ENCODE measurements around the gene CENPL.
"Not testable (repeated sequence)": the region's sequence is repeated elsewhere in the genome, so short reads cannot be mapped to it uniquely, and the experiment has no call there.

Gene CENPL

DNA sequence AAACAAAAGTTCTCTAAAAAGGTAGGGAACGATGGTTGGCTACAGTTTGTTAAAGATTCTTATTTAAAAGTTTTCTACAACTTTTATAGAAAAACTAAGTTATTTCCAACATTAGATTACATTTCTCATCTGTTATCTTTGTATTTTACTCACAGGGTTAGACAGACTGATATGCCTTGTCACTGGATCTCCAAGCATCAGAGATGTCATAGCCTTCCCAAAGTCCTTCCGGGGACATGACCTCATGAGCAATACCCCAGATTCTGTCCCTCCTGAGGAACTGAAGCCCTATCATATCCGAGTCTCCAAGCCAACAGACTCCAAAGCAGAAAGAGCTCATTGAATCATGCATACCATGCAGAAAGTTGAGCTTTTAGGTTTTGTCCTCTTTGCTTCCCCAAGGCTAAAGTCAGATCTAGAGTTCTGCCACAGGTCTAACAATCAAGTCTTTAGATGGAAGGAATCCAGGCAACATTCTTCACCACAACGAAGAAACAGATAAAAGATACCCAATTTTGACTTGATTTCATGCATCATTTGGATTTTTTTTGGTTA lies 32.8 kb upstream of the CENPL start:
- no peak for DNase-seq (ENCODE audit: low spot score)

- DNase-seq (ENCODE audit: low spot score): no peak
Measured at GRCh38 chr1:173856903-173857302, 32.2 kb upstream of the CENPL start.

- no peak for DNase-seq (ENCODE audit: low spot score)
Measured at GRCh38 chr1:173856014-173856413, 31.3 kb upstream of the CENPL start.

DNA sequence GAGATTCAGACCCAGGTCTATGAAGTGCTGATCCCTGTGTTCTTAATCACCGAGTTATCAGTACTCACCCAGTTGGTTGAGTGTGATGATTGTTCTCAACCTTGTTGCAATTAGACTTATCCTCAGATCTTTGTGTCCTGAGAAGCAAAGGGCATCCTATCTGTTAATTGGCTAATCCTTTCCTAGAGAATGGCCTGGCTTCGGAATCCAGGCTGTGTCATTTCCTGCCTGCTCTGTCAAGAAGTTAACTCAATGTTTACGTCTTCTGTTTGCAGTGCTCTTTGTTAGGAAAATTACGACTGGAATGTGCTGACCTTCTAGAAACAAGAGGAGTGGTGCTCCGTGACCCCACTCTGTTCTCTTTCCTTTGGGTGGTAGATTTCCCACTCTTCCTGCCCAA lies 28.4 kb upstream of the CENPL start:
- DNase-seq (ENCODE audit: low spot score): no peak

DNA sequence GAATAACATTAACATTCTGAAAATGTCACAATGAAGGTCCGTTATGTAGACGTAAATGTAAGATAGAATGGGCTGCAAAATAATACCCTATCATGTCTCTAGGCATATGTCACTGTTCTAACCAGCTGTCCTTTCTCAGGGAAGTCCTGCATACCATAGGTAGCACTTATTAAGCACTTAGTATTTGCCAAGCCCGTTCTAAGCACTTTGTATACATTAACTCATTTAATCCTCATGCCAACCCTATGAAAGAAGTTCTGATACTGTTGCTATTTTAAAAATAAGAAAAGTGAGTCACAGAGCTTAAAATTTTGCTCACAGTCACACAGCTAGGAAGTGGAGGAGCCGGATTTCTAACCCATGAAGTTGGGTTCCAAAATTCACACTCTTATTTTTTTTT lies 27.4 kb upstream of the CENPL start:
- no peak for DNase-seq (ENCODE audit: low spot score)

DNA sequence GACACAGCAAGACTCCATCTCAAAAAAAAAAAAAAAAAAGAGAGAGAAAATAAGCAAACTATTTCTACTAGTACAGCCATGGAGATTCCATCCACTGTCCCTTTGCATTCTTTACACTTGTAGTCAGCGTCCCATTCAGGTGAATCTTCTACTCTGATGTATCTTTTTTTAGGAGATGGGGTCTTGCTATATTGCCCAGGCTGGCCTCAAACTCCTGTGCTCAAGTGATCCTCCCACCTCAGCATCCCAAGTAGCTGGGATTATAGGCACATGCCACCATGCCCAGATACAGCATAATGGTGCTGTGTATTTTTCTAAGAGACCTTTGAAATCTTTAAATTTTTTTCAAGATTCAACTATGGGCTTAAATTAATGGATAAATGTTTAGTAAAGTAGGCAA lies 8.1 kb upstream of the CENPL start:
- DNase-seq (ENCODE audit: low spot score): no peak

GRCh38 chr1:173827611-173828010 lies 2.9 kb upstream of the CENPL start:
- no peak for DNase-seq (ENCODE audit: low spot score)

GRCh38 chr1:173823781-173824314 lies 835 bp downstream of the CENPL start:
- no peak for DNase-seq (ENCODE audit: low spot score)

DNA sequence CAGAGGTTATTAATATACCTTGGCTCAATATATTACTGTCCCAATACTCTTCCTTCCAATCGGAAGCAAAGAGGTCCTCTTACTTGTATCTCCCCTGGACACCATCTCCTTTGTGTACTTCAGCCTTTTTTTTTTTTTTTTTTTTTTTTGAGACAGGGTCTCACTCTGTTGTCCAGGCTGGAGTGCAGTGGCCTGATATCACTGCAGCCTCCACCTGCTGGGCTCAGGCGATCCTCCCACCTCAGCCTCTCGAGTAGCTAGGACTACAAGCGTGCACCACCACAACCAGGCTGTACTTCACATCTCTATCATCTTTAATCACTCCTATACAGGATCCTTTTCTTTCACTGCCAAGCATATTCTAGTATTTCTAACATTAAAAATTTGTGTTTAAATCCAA lies 3.0 kb downstream of the CENPL start:
- no peak for DNase-seq (ENCODE audit: low spot score)

DNA sequence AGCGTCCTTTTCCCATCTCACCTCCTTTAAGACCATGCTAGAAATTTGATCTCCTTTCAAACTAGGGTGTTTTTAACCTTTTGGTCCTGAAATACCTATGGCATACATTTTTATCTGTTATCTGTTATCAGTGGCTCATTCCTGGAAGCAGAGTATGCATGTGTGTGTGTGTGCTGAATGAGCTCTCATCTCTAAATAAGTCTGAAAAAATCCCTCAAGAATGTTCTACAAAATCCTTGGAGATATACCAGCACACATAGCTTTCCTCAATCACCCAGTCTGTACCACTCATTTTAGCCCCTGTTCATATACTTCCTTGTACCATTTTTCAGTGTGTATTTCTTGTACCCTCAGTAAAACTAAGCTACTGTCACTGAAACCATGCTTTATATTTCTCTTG lies 6.2 kb downstream of the CENPL start:
- no peak for DNase-seq (ENCODE audit: low spot score)

- DNase-seq (ENCODE audit: low spot score): not testable (repeated sequence)
Measured at GRCh38 chr1:173813654-173814053, 11.0 kb downstream of the CENPL start.

GRCh38 chr1:173802961-173803360 lies 21.7 kb downstream of the CENPL start:
- no peak for DNase-seq (ENCODE audit: low spot score)

DNA sequence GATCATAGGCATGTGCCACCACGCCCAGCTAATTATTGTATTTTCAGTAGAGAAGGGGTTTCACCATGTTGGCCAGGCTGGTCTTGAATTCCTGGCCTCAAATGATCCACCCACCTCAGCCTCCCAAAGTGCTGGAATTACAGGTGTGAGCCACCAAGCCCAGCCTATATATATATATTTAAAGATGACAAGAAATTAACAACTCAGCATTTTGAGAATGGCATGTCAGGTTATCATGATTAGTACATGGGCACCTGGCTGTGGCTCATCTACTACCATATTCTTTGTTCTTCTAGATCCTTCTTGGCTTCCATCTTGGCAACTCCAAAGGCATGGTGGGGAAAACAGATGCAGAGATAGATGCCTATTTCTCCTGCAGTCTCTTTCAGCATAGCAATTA lies 24.7 kb downstream of the CENPL start:
- not testable (repeated sequence) for DNase-seq (ENCODE audit: low spot score)

- no peak for DNase-seq (ENCODE audit: low spot score)
Measured at GRCh38 chr1:173798078-173798477, 26.6 kb downstream of the CENPL start.

DNA sequence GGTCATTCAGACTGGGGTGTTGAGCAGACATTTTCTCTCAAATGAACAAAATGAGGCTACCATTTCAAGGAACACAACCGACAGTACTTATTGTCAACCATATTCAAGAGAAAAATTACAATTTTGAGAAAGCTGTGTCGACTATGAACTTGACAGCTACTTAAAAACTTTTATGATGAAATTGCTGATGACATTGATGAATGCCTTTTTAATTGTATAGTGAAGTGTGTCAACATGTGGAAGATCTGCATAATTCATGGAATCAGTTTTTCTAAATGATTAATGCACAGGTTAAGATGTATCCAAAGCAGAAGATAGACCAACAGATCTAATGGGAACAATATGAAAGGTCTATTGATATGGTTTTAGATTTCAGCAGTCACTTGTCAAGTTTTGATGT lies 34.8 kb downstream of the CENPL start:
- DNase-seq (ENCODE audit: low spot score): no peak

GRCh38 chr1:173784997-173785396 lies 39.7 kb downstream of the CENPL start:
- no peak for DNase-seq (ENCODE audit: low spot score)

DNA sequence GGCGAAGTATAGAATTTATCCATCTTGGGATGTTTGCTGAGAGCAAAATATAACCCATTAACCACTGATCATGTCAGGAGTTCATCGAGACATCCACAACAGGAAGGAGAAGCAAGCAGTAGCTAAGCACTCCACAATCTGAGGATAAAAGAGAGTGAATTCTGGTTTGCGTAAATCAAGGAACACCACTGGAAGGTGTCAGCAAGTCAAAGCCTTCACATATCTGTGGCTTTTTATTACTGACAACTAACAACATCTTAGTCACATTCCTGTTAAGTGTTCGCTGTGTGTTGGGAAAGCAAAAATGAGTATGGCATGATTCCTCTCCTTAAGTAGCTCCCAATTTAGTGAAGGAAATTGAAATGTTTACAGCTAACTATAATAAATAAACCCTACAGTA lies 44.7 kb downstream of the CENPL start:
- DNase-seq (ENCODE audit: low spot score): no peak

- no peak for DNase-seq (ENCODE audit: low spot score)
Measured at GRCh38 chr1:173775578-173776226, 49.0 kb downstream of the CENPL start.

DNA sequence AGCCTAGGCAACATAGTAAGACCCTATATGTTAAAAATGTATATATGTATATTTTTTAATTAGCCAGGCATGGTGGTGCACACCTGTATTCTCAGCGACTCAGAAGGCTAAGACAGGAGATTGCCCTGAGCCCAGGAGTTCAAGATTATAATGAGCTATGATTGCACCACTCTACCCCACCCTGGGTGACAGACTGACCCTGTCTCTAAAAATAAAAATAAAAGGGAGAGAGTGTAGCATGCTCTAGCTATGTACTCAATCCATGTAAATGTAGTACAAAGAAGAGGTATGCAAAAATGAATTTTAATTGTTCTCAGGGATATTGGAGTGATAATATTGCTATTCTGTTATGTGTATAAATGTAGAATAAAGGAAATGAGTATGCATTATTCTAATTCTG lies 53.1 kb downstream of the CENPL start:
- no peak for DNase-seq (ENCODE audit: low spot score)

- DNase-seq (ENCODE audit: low spot score): not testable (repeated sequence)
Measured at GRCh38 chr1:173770330-173770729, 54.4 kb downstream of the CENPL start.

DNA sequence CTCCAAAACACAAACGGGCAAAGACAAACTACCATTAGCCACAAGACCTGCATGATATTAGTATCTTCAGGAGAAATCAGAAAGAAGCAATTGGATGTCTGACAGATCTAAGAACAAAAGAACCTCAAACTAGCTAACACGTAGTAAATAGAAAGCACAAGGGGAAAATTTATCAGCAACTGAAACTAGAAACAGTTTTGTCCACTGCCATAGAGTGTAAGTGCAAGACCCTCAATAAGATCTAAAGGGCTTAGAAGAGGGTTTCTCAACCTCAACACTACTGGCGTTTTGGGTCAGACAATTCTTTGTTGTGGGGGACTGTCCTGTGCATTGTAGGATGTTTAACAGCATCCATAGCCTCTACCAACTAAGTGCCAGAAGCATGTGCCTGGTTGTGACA lies 55.9 kb downstream of the CENPL start:
- no peak for DNase-seq (ENCODE audit: low spot score)

- DNase-seq (ENCODE audit: low spot score): no peak
Measured at GRCh38 chr1:173768206-173768605, 56.5 kb downstream of the CENPL start.

- not testable (repeated sequence) for DNase-seq (ENCODE audit: low spot score)
Measured at GRCh38 chr1:173764331-173764730, 60.4 kb downstream of the CENPL start.

DNA sequence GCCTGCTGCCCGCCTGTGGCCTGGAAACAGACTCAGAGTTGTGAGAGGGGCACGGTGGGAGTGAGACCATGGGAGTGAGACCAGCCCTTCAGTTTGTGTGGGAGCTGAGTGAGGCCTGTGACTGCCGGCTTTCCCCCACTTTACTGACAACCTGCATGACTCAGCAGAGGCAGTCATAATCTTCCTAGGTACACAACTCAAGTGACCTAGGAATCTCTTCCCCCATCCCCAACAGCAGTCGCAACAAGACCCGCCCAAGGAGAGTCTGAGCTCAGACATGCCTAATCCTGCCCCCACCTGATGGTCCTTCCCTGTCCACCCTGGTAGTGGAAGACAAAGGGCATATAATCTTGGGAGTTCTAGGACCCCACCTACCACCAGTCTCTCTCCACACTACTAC lies 65.7 kb downstream of the CENPL start:
- no peak for DNase-seq (ENCODE audit: low spot score)

All from SW480 (cell line).